A673 (cell line): ENCODE data around the gene BNC2.

Source experiments
- CTCF ChIP-seq: fragments of 300-800, 200-600 bp; sonication (generic); conservative IDR thresholded peaks from 2 replicates; pipeline ENCODE4 v1.5.1; 2017; ENCODE audit warnings: low read depth, mild to moderate bottlenecking, antibody characterized with exemption, low read length, moderate library complexity, mixed read lengths
- EZH2 ChIP-seq: fragments of 200-600 bp; sonication (generic); IDR thresholded peaks from 2 replicates; pipeline ENCODE4 v1.6.1; 2017; ENCODE audit warnings: borderline replicate concordance, low read depth, mild to moderate bottlenecking, mixed read lengths, antibody characterized with exemption, low read length; ENCODE audit not compliant: poor library complexity, severe bottlenecking

- TF ChIP-seq EZH2 (no peak), CTCF (no peak)
These were observed 385.7 kb downstream of the BNC2 start for GRCh38 chr9:16484744-16485143.
